Measurements from ENCODE around the gene CNGA3.
A peak's percentile ranks its signal among the peaks of the same experiment; 100 is the strongest.

The CNGA3 gene

DNA sequence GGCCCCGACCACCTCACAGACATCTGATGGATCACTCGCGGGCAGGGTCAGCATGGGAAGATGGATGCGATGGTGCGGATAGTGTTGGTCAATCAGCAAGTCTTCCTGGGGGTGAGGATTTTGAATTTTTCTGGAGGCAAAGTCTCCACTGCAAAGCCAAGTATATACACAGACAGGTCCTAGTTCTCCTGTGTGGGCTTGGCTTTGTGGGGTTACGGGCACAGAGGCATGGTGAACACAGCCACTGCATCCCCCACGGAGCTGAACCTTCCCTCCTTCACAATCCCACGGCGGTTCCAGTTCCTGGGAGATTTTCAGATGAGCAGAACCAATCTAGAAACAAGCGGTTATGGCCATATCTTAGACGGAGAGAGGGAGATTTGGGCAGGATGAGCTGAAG, 35.8 kb downstream of the CNGA3 start:
- no peak overlapping the region for H2AFZ ChIP-seq (ENCODE audit: low read depth, low read length)

GRCh38 chr2:98382739-98383138, 36.5 kb downstream of the CNGA3 start:
- Histone ChIP-seq H3K27ac (ENCODE audit: low read length) (no peak overlapping the region), H3K4me3 (ENCODE audit: low read length) (no peak overlapping the region), H4K20me1 (ENCODE audit: insufficient read depth, low read length) (no peaks in the 10 kb centered on the region), H3K79me2 (ENCODE audit: low read length) (no peaks in the 10 kb centered on the region), H2AFZ (ENCODE audit: low read depth, low read length) (no peak overlapping the region), H3K36me3 (replicated peaks; ENCODE audit: low read depth, low read length) (no peaks in the 10 kb centered on the region), H3K9me3 (ENCODE audit: insufficient read depth, low read length) (no peaks in the 10 kb centered on the region), H3K4me1 (ENCODE audit: low read length) (peaks cover 3% of the 10 kb centered on the region; the same call in 1 of the 2 replicates), H3K9ac (ENCODE audit: low read length) (no peak overlapping the region), H3K4me2 (ENCODE audit: low read length) (no peak overlapping the region), H3K27me3 (ENCODE audit: low read depth, low read length) (peaks cover 11% of the 10 kb centered on the region; the same call in 1 of the 2 replicates)
- TF ChIP-seq EZH2phosphoT487 (IDR thresholded peaks at IDR 0.05; ENCODE audit: low read depth) (no peak), CTCF (IDR thresholded peaks at IDR 0.05; ENCODE audit: low read depth, low read length) (no peak)

More for the DNA sequence above, 35.8 kb downstream of the CNGA3 start:
- Histone ChIP-seq H3K36me3 (replicated peaks; ENCODE audit: low read depth, low read length) (no peaks in the 10 kb centered on the region), H3K4me1 (ENCODE audit: low read length) (peaks cover 3% of the 10 kb centered on the region; the same call in 1 of the 2 replicates), H3K9me3 (ENCODE audit: insufficient read depth, low read length) (no peaks in the 10 kb centered on the region), H3K27ac (ENCODE audit: low read length) (no peak overlapping the region), H3K4me2 (ENCODE audit: low read length) (no peak overlapping the region), H3K4me3 (ENCODE audit: low read length) (no peak overlapping the region), H3K27me3 (ENCODE audit: low read depth, low read length) (peaks cover 13% of the 10 kb centered on the region; the same call in 1 of the 2 replicates), H3K9ac (ENCODE audit: low read length) (no peak overlapping the region), H3K79me2 (ENCODE audit: low read length) (no peaks in the 10 kb centered on the region), H4K20me1 (ENCODE audit: insufficient read depth, low read length) (no peaks in the 10 kb centered on the region)
- no peak for TF ChIP-seq EZH2phosphoT487 (IDR thresholded peaks at IDR 0.05; ENCODE audit: low read depth)
- no peak for TF ChIP-seq CTCF (IDR thresholded peaks at IDR 0.05; ENCODE audit: low read depth, low read length)

DNA sequence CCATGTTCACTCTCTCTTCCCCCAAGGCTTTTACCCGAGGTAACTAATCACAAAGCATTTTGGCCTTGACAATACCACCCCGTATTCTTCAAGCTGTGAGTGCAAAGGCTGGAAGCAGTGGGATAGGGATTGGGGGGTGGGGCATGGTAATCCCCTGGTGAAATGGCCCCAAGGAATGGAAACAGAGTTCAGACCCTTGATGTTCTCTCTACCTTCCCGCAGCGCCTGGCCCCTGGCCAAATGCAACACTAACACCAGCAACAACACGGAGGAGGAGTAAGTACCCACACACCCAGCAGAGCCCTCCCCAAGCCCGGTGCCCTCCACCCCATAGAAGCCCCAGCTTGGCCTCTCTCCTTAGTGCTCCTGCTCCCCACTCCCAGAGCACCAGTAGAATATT, 36.9 kb downstream of the CNGA3 start:
- H3K4me2 ChIP-seq (ENCODE audit: low read length), result no peak overlapping the region
- H3K4me3 ChIP-seq (ENCODE audit: low read length), result no peak overlapping the region
- peaks cover 6% of the 10 kb centered on the region; the same call in 1 of the 2 replicates for H3K27me3 ChIP-seq (ENCODE audit: low read depth, low read length)
- TF ChIP-seq EZH2phosphoT487 (IDR thresholded peaks at IDR 0.05; ENCODE audit: low read depth) (no peak), CTCF (IDR thresholded peaks at IDR 0.05; ENCODE audit: low read depth, low read length) (no peak)
- no peak overlapping the region for H2AFZ ChIP-seq (ENCODE audit: low read depth, low read length)
- no peak overlapping the region for H3K27ac ChIP-seq (ENCODE audit: low read length)
- H3K9ac ChIP-seq (ENCODE audit: low read length), result no peak overlapping the region
- H3K36me3 ChIP-seq (replicated peaks; ENCODE audit: low read depth, low read length), result no peaks in the 10 kb centered on the region
- H3K79me2 ChIP-seq (ENCODE audit: low read length), result no peaks in the 10 kb centered on the region
- H3K9me3 ChIP-seq (ENCODE audit: insufficient read depth, low read length), result no peaks in the 10 kb centered on the region
- no peaks in the 10 kb centered on the region for H4K20me1 ChIP-seq (ENCODE audit: insufficient read depth, low read length)
- peaks cover 3% of the 10 kb centered on the region; the same call in 1 of the 2 replicates for H3K4me1 ChIP-seq (ENCODE audit: low read length)

- Histone ChIP-seq H3K4me1 (ENCODE audit: low read length) (peaks cover 3% of the 10 kb centered on the region; the same call in 1 of the 2 replicates), H4K20me1 (ENCODE audit: insufficient read depth, low read length) (no peaks in the 10 kb centered on the region), H3K9ac (ENCODE audit: low read length) (no peak overlapping the region), H3K9me3 (ENCODE audit: insufficient read depth, low read length) (no peaks in the 10 kb centered on the region), H3K27me3 (ENCODE audit: low read depth, low read length) (no peaks in the 10 kb centered on the region; the same call in 1 of the 2 replicates), H2AFZ (ENCODE audit: low read depth, low read length) (no peak overlapping the region; the same call in 1 of the 2 replicates), H3K27ac (ENCODE audit: low read length) (no peak overlapping the region), H3K79me2 (ENCODE audit: low read length) (no peaks in the 10 kb centered on the region), H3K4me3 (ENCODE audit: low read length) (no peak overlapping the region), H3K4me2 (ENCODE audit: low read length) (peak overlapping the region; percentile 38; the same call in 1 of the 2 replicates), H3K36me3 (replicated peaks; ENCODE audit: low read depth, low read length) (no peaks in the 10 kb centered on the region)
- TF ChIP-seq CTCF (IDR thresholded peaks at IDR 0.05; ENCODE audit: low read depth, low read length) (peak; percentile 95), EZH2phosphoT487 (IDR thresholded peaks at IDR 0.05; ENCODE audit: low read depth) (no peak)
Observed at GRCh38 chr2:98385050-98385699, 38.9 kb downstream of the CNGA3 start.

Data from OCI-LY3 (cell line).